Glomerular endothelial cell (primary cell): ENCODE measurements around the gene UBA6. TPM values are rescaled to one million over a fixed set of nuclear protein-coding genes. Genes with fewer than 3 reads are reported as not detected.

ENCODE experiments used
- DNase-seq: peaks from one replicate; pipeline ENCODE4 v3.0.0-alpha.2; 2011; ENCODE audit warnings: low read depth, low spot score; ENCODE audit errors: extremely low read depth
- total RNA-seq: library from RNA; depleted of rRNA; stranded (reverse); fragments of >200 nt; gene quantifications from 2 replicates; pipeline ENCODE4 v1.2.3, GENCODE V29; 2015

UBA6 gene
- total RNA-seq, 1 donor from 2014 or later, result 73.7 TPM

GRCh38 chr4:67581208-67581857 is 119.6 kb downstream of the UBA6 start:
- no peak for DNase-seq

- no peak for DNase-seq
Measured at GRCh38 chr4:67580577-67580976, 120.4 kb downstream of the UBA6 start.

GRCh38 chr4:67576538-67576937 is 124.4 kb downstream of the UBA6 start:
- no peak for DNase-seq

- DNase-seq, result no peak
Measured at GRCh38 chr4:67576059-67576466, 124.9 kb downstream of the UBA6 start.

DNA sequence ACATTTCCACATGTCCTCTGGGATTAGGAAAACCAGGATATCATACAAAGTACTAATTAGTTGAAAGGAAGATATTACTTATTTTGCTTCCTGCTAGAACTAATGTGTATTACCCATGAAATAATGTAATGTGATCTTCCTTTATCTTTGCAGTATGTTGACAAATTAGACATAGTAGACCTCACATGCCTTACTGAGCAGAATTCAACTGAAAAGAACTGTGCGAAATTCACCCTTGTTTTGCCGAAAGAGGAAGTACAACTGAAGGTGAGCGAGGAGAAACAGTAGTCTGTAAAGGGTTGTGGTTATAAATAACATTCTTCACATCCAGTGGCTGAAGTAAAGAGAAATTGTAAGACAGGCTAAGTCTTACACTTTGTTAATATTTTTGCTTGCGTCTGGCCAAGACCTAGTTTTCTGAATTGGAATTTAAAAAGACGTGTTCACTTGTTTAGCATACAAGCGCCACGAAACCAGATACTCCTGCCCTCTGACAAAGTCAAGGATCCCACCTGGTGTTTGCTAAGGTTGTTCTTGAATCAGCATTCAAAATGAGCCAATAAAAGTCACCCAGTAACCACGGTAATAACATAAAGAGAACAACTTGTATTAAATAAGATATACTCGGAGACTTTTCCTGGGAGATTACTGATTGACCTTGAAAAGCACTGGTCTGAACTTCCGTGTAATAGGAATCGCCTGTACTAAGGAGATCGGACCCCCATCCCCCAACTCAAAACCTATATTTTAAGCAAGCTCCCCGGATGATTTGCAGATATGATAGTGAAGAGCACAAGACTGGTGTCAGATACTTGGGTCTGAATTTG is 125.5 kb downstream of the UBA6 start:
- no peak for DNase-seq

DNA sequence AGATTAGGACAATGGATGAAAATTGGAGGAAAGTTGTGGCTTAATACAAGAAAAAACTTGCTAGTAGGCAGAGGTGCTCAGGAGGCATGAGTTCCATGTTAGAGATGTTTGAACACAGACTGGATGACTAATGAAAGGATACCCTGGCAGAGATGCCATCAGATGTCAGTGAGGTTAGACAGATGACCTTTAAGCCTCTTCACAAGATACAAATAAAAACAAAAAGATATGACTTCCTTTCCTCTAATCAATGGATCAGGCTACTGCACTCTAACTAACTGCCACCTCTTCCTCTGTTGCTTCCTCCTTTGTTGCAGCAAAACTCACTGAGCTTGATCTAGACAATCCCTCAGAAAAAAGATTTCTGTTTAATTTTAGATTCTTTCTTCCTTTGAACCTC is 127.8 kb downstream of the UBA6 start:
- DNase-seq, result no peak

DNA sequence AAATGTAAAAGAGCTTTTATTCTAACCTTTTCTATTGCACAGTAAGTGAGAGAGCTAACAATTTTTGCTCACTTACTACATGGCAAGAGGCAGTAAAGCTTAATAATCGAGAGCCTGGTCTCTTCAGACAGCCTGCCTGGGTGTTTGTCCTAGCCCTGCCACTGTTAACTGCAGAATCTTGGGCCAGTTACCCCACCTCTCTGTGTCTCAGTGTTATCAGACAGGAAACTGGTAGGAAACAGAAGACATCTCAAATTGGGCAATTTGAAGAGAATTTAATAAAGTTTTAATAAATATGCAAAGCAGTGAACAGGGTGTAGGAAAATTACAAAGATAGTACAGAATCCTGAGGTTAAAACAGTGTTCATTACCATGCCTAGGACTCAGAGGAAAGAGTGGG is 129.0 kb downstream of the UBA6 start:
- no peak for DNase-seq

- DNase-seq, result no peak
Measured at GRCh38 chr4:67570537-67570936, 130.4 kb downstream of the UBA6 start.

DNA sequence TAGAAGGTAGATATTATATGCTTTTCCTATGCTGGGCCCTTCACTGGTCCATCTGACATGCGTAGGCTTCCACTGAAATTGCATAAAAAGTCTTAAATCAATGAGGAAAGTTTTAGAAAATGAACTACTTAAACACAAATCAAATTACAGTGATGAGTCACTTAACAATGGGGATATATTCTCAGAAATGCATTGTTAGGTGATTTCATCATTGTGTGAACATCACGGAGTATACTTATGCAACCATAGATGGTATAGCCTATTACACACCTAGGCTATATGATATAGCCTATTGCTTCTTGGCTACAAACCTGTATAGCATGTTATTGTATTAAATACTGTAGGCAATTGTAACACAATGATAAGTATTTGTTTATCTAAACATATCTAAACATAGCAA is 132.1 kb downstream of the UBA6 start:
- no peak for DNase-seq

GRCh38 chr4:67566335-67566734 is 134.6 kb downstream of the UBA6 start:
- no peak for DNase-seq

DNA sequence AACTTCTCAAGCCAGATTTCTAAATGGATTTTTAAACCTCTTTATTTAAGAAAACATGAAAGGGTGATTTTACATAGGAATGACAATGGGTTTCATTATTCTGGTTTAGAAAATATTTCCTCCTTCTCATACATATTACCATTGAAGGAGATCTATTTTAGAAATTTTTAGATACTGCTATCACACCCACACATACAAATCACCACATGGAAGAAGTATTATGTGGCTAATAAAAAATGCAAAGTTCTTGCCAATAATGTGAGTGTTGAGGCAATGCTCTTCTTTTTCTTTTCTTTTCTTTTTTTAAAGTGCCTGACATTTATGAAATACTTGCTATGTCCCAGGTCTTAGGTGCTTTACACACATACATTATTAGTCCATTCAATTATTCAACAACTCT is 135.7 kb downstream of the UBA6 start:
- no peak for DNase-seq

Other genes starting within 250 kb of the UBA6 start
- gene CENPC, start 155.7 kb downstream of the UBA6 start, total RNA-seq, result 6.7 and 10.2 TPM in 2 replicates
- gene STAP1, start 142.4 kb downstream of the UBA6 start, total RNA-seq, result not detected in 2 replicates
- gene GNRHR, start 53.2 kb upstream of the UBA6 start, total RNA-seq, result not detected in 2 replicates
- gene TMPRSS11D, start 182.8 kb upstream of the UBA6 start, total RNA-seq, result not detected in 2 replicates